ENCODE measurements around the gene LMCD1.

DNA sequence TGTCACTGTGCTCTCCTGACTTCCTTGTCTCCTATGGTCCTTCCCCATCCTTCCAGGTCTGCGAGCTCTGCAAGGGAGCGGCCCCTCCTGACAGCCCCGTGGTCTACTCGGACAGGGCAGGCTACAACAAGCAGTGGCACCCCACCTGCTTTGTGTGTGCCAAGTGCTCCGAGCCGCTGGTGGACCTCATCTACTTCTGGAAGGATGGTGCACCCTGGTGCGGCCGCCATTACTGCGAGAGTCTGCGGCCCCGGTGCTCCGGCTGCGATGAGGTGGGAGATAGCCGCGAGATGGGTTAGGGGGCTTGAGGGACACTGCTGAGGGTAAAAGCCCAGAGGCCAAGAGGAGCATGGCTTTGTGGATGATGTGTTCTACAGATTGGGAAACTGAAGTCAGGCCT is 63.8 kb downstream of the LMCD1 start:
- TF ChIP-seq CTCF (conservative IDR thresholded peaks at IDR 0.05; ENCODE audit: low read length) (no peak), EZH2phosphoT487 (IDR thresholded peaks at IDR 0.05; ENCODE audit: borderline replicate concordance) (no peak)

All from Loucy (cell line).